Activated naive CD4-positive, alpha-beta T cell treated with anti-CD3 and anti-CD28 coated beads, Interleukin-2, amount 50 U/mL, for 16 hours (primary cell): ENCODE measurements around the gene CDKN3.
"Not testable (repeated sequence)": the region's sequence is repeated elsewhere in the genome, so short reads cannot be mapped to it uniquely, and the experiment has no call there.

ENCODE experiments used
- DNase-seq: peaks from one replicate; pipeline ENCODE4 v3.0.0-alpha.2; 2020

Gene CDKN3

GRCh38 chr14:54457609-54457996, 60.8 kb downstream of the CDKN3 start:
- DNase-seq = no peak

GRCh38 chr14:54458536-54458935, 61.7 kb downstream of the CDKN3 start:
- DNase-seq = not testable (repeated sequence)

- no peak for DNase-seq
These were observed 62.3 kb downstream of the CDKN3 start for GRCh38 chr14:54459106-54459505.

- no peak for DNase-seq
These were observed 65.2 kb downstream of the CDKN3 start for GRCh38 chr14:54462048-54462447.

- no peak for DNase-seq
These were observed 68.8 kb downstream of the CDKN3 start for GRCh38 chr14:54465654-54466053.

DNA sequence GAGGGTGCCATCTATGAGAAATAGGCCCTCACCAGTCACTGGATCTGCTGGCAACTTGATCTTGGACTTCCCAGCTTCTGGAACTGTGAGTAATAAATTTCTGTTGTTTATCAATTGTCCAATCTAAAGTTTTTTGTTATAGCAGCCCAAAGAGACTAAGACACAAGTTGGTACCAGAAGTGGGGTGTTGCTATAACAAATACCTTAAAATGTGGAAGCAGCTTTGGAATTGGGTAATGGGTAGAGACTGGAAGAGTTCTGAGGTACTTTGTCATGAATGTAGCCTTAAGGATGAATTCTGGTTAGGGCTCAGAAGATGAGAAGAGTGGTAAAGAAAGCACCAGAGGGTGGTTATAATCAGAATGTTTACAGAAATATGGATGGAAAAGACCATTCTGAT, 70.5 kb downstream of the CDKN3 start:
- no peak for DNase-seq
